Measurements from ENCODE around the gene NRG3. TPM values are rescaled to one million over a fixed set of nuclear protein-coding genes. Genes with fewer than 3 reads are reported as not detected.

Gene NRG3
- total RNA-seq, 1 donor from 2014 or later, result 32.2 TPM

DNA sequence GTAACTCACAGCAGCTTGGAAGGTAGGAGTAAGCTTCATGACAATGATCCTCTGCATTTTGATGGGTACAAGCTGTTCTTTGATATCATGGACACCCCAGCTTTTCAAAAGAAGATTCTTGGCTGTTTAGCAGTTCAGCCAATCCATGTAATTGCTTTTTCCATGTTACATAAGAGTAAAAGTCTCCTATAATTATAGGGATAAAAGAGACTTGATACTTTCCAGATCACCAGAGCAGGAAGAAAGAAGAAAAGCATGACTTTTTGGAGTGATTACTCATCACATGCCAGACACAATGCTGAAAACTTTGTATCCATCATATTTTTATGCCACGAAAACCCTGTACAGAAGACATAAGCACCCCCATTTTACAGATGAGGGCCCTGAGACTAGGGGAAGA, 1049.7 kb downstream of the NRG3 start:
- Mint-ChIP-seq H3K9me3 (ENCODE audit: low read depth) (peaks cover 14% of the 10 kb centered on the region), H3K27ac (no peak overlapping the region), H3K36me3 (ENCODE audit: insufficient read depth) (peaks cover under 1% of the 10 kb centered on the region), H3K27me3 (no peaks in the 10 kb centered on the region), H3K4me1 (ENCODE audit: low read depth) (no peaks in the 10 kb centered on the region), H3K4me3 (ENCODE audit: low read depth) (no peak overlapping the region)
- DNase-seq (ENCODE audit: low spot score, unreplicated experiment), result no peak
- TF ChIP-seq, protein P1, sequence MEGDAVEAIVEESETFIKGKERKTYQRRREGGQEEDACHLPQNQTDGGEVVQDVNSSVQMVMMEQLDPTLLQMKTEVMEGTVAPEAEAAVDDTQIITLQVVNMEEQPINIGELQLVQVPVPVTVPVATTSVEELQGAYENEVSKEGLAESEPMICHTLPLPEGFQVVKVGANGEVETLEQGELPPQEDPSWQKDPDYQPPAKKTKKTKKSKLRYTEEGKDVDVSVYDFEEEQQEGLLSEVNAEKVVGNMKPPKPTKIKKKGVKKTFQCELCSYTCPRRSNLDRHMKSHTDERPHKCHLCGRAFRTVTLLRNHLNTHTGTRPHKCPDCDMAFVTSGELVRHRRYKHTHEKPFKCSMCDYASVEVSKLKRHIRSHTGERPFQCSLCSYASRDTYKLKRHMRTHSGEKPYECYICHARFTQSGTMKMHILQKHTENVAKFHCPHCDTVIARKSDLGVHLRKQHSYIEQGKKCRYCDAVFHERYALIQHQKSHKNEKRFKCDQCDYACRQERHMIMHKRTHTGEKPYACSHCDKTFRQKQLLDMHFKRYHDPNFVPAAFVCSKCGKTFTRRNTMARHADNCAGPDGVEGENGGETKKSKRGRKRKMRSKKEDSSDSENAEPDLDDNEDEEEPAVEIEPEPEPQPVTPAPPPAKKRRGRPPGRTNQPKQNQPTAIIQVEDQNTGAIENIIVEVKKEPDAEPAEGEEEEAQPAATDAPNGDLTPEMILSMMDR (IDR thresholded peaks at IDR 0.05; ENCODE audit: unreplicated experiment), result no peak

DNA sequence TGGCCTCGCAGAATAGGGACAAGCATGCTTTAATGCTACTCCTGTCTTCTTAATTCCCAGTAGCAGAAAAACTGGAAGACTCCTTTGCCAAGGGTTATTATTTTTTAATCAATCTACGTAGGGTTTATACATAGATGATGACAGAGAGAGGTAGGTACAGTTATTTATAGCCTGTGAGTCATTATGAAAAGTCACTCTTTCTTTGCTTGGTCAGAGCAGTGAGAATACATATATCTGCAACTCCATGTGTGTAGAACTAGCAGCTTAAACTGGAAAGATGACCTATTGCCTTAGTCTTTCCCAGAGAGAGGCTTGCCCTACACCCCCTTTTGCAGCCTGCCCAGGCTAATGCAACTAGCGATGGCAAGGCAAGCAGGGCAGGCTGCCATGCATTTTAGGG, 1050.6 kb downstream of the NRG3 start:
- TF ChIP-seq, protein P1 (IDR thresholded peaks at IDR 0.05; ENCODE audit: unreplicated experiment), result no peak
- no peaks in the 10 kb centered on the region for H3K4me1 Mint-ChIP-seq (ENCODE audit: low read depth)
- H3K27me3 Mint-ChIP-seq, result no peaks in the 10 kb centered on the region
- DNase-seq (ENCODE audit: low spot score, unreplicated experiment), result no peak
- H3K36me3 Mint-ChIP-seq (ENCODE audit: insufficient read depth), result no peaks in the 10 kb centered on the region
- no peak overlapping the region for H3K4me3 Mint-ChIP-seq (ENCODE audit: low read depth)
- H3K27ac Mint-ChIP-seq, result no peak overlapping the region
- H3K9me3 Mint-ChIP-seq (ENCODE audit: low read depth), result peaks cover 6% of the 10 kb centered on the region

DNA sequence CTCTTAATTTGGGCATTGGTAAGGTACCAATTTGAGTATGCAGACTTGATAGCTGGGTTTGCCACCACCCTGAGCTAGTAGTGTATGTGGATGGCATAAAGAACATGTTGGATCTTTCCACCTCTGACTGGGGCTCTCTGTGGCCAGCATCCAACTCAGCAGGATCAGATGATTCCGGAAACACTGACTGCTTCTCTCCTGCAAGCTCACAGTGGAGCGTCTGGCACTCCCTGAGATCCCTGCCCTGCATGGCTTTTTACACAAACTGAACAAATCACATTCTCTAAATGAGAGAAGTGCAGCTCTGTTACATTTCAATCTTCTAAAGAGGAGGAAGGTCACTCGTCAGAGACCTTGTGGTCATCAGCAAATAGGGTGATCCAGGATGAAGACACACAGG, 1057.5 kb downstream of the NRG3 start:
- TF ChIP-seq, protein P1 (IDR thresholded peaks at IDR 0.05; ENCODE audit: unreplicated experiment), result no peak
- H3K27ac Mint-ChIP-seq, result no peak overlapping the region
- H3K4me3 Mint-ChIP-seq (ENCODE audit: low read depth), result no peak overlapping the region
- peaks cover 2% of the 10 kb centered on the region for H3K4me1 Mint-ChIP-seq (ENCODE audit: low read depth)
- no peaks in the 10 kb centered on the region for H3K36me3 Mint-ChIP-seq (ENCODE audit: insufficient read depth)
- no peaks in the 10 kb centered on the region for H3K9me3 Mint-ChIP-seq (ENCODE audit: low read depth)
- no peaks in the 10 kb centered on the region for H3K27me3 Mint-ChIP-seq
- no peak for DNase-seq (ENCODE audit: low spot score, unreplicated experiment)

DNA sequence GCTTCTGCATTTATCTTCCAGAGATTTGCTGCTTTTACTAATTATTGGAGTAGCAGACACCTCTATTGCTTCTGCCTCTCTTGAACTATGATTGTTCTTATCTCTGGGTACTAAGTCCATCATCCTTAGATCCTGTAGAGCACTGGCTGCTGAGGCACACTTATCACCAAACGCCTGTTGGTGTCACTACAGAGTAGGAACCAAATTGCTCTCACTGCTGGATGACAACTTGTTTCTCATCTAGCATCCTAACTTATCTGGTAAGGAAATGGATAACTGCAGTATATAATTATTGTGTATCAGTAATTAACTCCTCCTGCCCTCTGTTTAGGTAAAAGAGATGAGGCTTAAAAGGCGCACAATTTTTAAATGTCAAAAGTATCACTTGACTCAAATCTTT, 1059.4 kb downstream of the NRG3 start:
- Mint-ChIP-seq H3K27me3 (no peaks in the 10 kb centered on the region), H3K4me1 (ENCODE audit: low read depth) (peaks cover 2% of the 10 kb centered on the region), H3K36me3 (ENCODE audit: insufficient read depth) (no peaks in the 10 kb centered on the region), H3K4me3 (ENCODE audit: low read depth) (no peak overlapping the region), H3K9me3 (ENCODE audit: low read depth) (no peaks in the 10 kb centered on the region), H3K27ac (no peak overlapping the region)
- DNase-seq (ENCODE audit: low spot score, unreplicated experiment), result no peak
- TF ChIP-seq, protein P1 (IDR thresholded peaks at IDR 0.05; ENCODE audit: unreplicated experiment), result peak; percentile 18

DNA sequence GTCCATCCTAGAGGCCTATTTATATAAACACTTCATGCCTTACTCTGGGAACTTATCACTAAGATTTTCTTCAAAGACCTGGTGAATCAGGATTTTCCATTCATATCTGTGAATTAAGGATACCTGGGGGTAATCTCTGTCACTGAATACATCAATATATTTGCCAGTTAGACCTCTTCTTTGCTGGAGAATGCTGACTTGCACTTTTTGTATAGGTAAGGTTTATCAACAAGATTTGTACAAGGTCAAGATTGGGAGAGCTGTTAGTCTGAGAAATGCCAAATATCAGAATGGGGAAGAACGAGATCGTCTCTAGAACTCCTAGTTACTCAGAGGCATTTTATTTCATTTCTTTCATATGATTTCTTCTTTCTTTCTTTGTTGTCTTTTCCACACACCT, 1060.0 kb downstream of the NRG3 start:
- H3K9me3 Mint-ChIP-seq (ENCODE audit: low read depth), result no peaks in the 10 kb centered on the region
- no peaks in the 10 kb centered on the region for H3K27me3 Mint-ChIP-seq
- no peak overlapping the region for H3K4me3 Mint-ChIP-seq (ENCODE audit: low read depth)
- TF ChIP-seq, protein P1 (IDR thresholded peaks at IDR 0.05; ENCODE audit: unreplicated experiment), result no peak
- no peaks in the 10 kb centered on the region for H3K36me3 Mint-ChIP-seq (ENCODE audit: insufficient read depth)
- H3K27ac Mint-ChIP-seq, result no peak overlapping the region
- no peak for DNase-seq (ENCODE audit: low spot score, unreplicated experiment)
- peaks cover 2% of the 10 kb centered on the region for H3K4me1 Mint-ChIP-seq (ENCODE audit: low read depth)
